ENCODE results near the gene WDFY4.

The WDFY4 gene

GRCh38 chr10:48749254-48749787, 64.6 kb downstream of the WDFY4 start:
- DNase-seq, result no peak

- no peak for DNase-seq
Measured at GRCh38 chr10:48750019-48750418, 65.3 kb downstream of the WDFY4 start.

GRCh38 chr10:48750991-48751390, 66.3 kb downstream of the WDFY4 start:
- no peak for DNase-seq

GRCh38 chr10:48751730-48752129, 67.1 kb downstream of the WDFY4 start:
- no peak for DNase-seq

GRCh38 chr10:48758411-48758810, 73.7 kb downstream of the WDFY4 start:
- DNase-seq, result no peak

- DNase-seq, result no peak
Measured at GRCh38 chr10:48759113-48759901, 74.6 kb downstream of the WDFY4 start.

- DNase-seq, result no peak
Measured at GRCh38 chr10:48760983-48761382, 76.3 kb downstream of the WDFY4 start.

- DNase-seq, result no peak
Measured at GRCh38 chr10:48762064-48763042, 77.7 kb downstream of the WDFY4 start.

- no peak for DNase-seq
Measured at GRCh38 chr10:48763403-48763965, 78.8 kb downstream of the WDFY4 start.

GRCh38 chr10:48764486-48764885, 79.8 kb downstream of the WDFY4 start:
- DNase-seq, result no peak

- no peak for DNase-seq
Measured at GRCh38 chr10:48765039-48765438, 80.4 kb downstream of the WDFY4 start.

- DNase-seq, result no peak
Measured at GRCh38 chr10:48765527-48765926, 80.9 kb downstream of the WDFY4 start.

GRCh38 chr10:48767373-48768143, 82.9 kb downstream of the WDFY4 start:
- DNase-seq, result no peak

GRCh38 chr10:48768144-48768766, 83.6 kb downstream of the WDFY4 start:
- DNase-seq, result no peak

GRCh38 chr10:48768926-48769325, 84.3 kb downstream of the WDFY4 start:
- no peak for DNase-seq

- DNase-seq, result no peak
Measured at GRCh38 chr10:48769706-48770435, 85.2 kb downstream of the WDFY4 start.

GRCh38 chr10:48770561-48771089, 86.0 kb downstream of the WDFY4 start:
- DNase-seq, result no peak

GRCh38 chr10:48771234-48771633, 86.6 kb downstream of the WDFY4 start:
- DNase-seq, result no peak

GRCh38 chr10:48772059-48772458, 87.4 kb downstream of the WDFY4 start:
- no peak for DNase-seq

- no peak for DNase-seq
Measured at GRCh38 chr10:48773580-48773979, 88.9 kb downstream of the WDFY4 start.
